ENCODE measurements around the gene USP47.

DNA sequence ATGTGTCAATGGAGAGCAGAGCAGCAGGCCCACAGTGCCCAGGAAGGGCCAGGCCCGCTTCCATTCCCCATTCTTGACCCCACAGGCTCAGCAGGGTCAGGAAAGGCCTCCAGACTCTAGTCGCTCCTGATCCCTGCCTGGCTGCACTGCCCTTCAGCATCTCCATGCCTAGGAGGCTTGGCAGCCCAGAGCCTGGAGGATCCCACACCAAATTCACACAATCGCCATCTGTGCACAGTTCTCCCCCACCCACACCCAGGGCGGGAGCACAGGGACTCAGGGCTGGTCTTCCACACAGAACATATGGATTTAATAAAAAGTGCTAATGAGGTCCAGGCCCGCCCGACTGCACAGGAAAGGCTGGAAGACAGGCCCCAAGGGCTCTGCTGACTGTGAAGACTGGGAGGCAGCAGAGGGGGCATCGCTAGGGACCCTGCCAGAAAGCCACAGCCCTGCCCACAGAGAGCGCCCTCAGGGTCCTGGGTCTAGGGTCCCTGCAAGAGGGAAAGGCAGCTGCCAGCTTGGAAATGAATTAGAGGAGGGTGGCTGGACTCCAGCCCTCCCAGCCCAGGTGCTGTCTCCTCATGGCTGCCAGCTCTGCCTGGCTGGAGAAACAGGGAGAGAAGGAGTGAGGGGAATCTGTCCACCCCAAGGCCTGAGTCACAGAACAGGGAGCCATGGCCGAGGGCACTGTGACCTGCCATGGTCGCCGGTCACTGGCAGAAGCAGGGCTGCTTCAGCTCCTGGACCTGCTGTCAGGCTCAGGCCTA is 126.9 kb downstream of the USP47 start:
- TF ChIP-seq CTCF (conservative IDR thresholded peaks at IDR 0.05; ENCODE audit: low read depth in 2 of 2), result no peak
- no peak for TF ChIP-seq CREB1 (CRISPR knock-in tag; IDR thresholded peaks at IDR 0.05; ENCODE audit: low read depth)
- TF ChIP-seq EZH2phosphoT487 (IDR thresholded peaks at IDR 0.05; ENCODE audit: unreplicated experiment), result no peak
- no peak for TF ChIP-seq POLR2AphosphoS5 (IDR thresholded peaks at IDR 0.05; ENCODE audit: low read depth)
- no peak for TF ChIP-seq JUNB (IDR thresholded peaks at IDR 0.05; ENCODE audit: unreplicated experiment)
- TF ChIP-seq EZH2 (IDR thresholded peaks at IDR 0.05; ENCODE audit: low read depth, unreplicated experiment), result no peak
- no peak for TF ChIP-seq ZNF114 (CRISPR knock-in tag; IDR thresholded peaks at IDR 0.05)
